Thoracic aorta (tissue), 2 donors: ENCODE measurements around the gene GGTLC2. TPM values are rescaled to one million over a fixed set of nuclear protein-coding genes. Genes with fewer than 3 reads are reported as not detected.
"Not testable (repeated sequence)": the region's sequence is repeated elsewhere in the genome, so short reads cannot be mapped to it uniquely, and the experiment has no call there.

Experiments
- ATAC-seq: fragments of 150-250 bp; one replicate; pipeline ENCODE4 v1.8.0; 2017; ENCODE audit warnings: low read depth; ENCODE audit not compliant: insufficient number of reproducible peaks, low FRiP score
- DNase-seq: peaks from one replicate; pipeline ENCODE4 v3.0.0-alpha.2; 2020; ENCODE audit warnings: low spot score
- H3K27ac ChIP-seq, 2 donors: fragments of 200-600 bp; sonication (generic); 1 replicate in 1 of 2; 2 replicates in 1 of 2; pipeline ENCODE4 v1.5.1; 2016; ENCODE audit warnings: mild to moderate bottlenecking in 2 of 2, moderate library complexity in 2 of 2
- H3K27me3 ChIP-seq: fragments of 200-600 bp; sonication (generic); replicated peaks from 2 replicates; pipeline ENCODE4 v1.6.0; 2016; ENCODE audit warnings: mild to moderate bottlenecking; ENCODE audit not compliant: insufficient read depth
- H3K36me3 ChIP-seq: fragments of 200-600 bp; sonication (generic); one replicate; pipeline ENCODE4 v1.5.1; 2016
- H3K4me1 ChIP-seq, 2 donors: fragments of 200-600 bp; sonication (generic); 1 replicate in 1 of 2; 2 replicates in 1 of 2; pipeline versions ENCODE4 v1.5.1 to v1.6.0; 2016; ENCODE audit warnings: low read depth in 2 of 2, mild to moderate bottlenecking in 1 of 2; ENCODE audit not compliant: control insufficient read depth in 1 of 2
- H3K4me3 ChIP-seq: fragments of 200-600 bp; sonication (generic); 2 replicates; pipeline ENCODE4 v1.5.1; 2016; ENCODE audit warnings: mild to moderate bottlenecking
- H3K9me3 ChIP-seq: fragments of 200-600 bp; sonication (generic); 2 replicates; pipeline ENCODE4 v1.5.1; 2016
- CTCF ChIP-seq: fragments of 200-600 bp; sonication (generic); IDR thresholded peaks from one replicate; pipeline ENCODE4 v1.5.1; 2019; ENCODE audit warnings: antibody characterized with exemption
- total RNA-seq, 2 donors: library from RNA; depleted of rRNA; stranded (reverse); fragments of >200 nt; gene quantifications; one replicate each; pipeline versions ENCODE4 v1.1.0 to v1.2.3, GENCODE V29; 2016

GGTLC2 gene
- total RNA-seq, 2 donors from 2014 or later: not detected

DNA sequence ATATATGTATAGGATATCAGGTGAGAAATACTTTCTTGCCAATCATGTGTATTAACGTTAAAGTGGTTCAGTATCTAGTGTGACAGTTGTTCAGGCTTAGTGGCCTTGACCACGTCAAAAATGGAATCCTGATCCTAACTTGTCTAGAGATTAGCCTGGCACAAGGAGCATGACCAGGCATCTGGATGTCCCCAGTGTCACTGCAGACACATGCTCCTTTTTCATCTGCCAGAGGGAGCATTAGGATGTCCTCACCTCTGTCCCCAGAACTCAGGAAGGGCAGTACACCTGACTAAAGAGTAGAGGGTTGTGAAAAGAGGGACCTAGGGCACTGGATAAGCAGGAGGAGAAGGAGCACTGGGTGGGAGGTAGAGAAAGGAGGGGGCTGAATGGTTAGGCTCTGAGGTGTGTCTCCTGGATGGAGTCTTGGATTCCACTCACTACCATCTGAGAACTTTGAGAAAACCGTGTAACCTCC is 40.9 kb upstream of the GGTLC2 start:
- Histone ChIP-seq H3K27me3 (no peaks in the 10 kb centered on the region), H3K9me3 (no peaks in the 10 kb centered on the region), H3K4me1 (no peaks in the 10 kb centered on the region), H3K36me3 (no peaks in the 10 kb centered on the region), H3K27ac (no peak overlapping the region), H3K4me3 (no peak overlapping the region)
- DNase-seq (no peak), ATAC-seq (no peak)
- TF ChIP-seq CTCF: no peak

- no peaks in the 10 kb centered on the region for H3K9me3 ChIP-seq
- no peak for DNase-seq
- TF ChIP-seq CTCF: no peak
- no peaks in the 10 kb centered on the region for H3K4me1 ChIP-seq
- ATAC-seq: no peak
- H3K27ac ChIP-seq: no peak overlapping the region
- no peak overlapping the region for H3K4me3 ChIP-seq
- H3K36me3 ChIP-seq: no peaks in the 10 kb centered on the region
- H3K27me3 ChIP-seq: no peaks in the 10 kb centered on the region
Observed at GRCh38 chr22:22604326-22605073, 39.9 kb upstream of the GGTLC2 start.

GRCh38 chr22:22605074-22605404 is 39.4 kb upstream of the GGTLC2 start:
- TF ChIP-seq CTCF: no peak
- DNase-seq: no peak
- no peaks in the 10 kb centered on the region for H3K27me3 ChIP-seq
- no peak overlapping the region for H3K27ac ChIP-seq
- no peaks in the 10 kb centered on the region for H3K4me1 ChIP-seq
- no peaks in the 10 kb centered on the region for H3K36me3 ChIP-seq
- H3K4me3 ChIP-seq: no peak overlapping the region
- no peaks in the 10 kb centered on the region for H3K9me3 ChIP-seq
- ATAC-seq: no peak

DNA sequence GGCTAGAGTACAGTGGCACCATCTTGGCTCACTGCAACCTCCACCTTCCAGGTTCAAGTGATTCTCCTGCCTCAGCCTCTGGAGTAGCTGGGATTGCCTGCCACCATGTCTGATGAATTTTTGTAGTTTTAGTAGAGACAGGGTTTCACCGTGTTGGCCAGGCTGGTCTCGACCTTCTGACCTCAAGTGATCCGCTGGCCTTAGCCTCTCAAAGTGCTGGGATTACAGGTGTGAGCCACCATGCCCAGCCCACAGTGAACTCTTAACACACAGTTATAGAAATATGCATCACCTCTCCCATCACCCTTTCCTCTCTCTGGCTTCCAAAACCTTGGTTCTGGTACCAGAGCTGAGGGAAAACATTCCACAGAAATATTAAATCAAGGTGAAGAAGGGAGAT is 36.4 kb upstream of the GGTLC2 start:
- not testable (repeated sequence) for H3K4me1 ChIP-seq, H3K4me3 ChIP-seq, H3K9me3 ChIP-seq, H3K27me3 ChIP-seq, ATAC-seq, H3K36me3 ChIP-seq, DNase-seq, H3K27ac ChIP-seq

DNA sequence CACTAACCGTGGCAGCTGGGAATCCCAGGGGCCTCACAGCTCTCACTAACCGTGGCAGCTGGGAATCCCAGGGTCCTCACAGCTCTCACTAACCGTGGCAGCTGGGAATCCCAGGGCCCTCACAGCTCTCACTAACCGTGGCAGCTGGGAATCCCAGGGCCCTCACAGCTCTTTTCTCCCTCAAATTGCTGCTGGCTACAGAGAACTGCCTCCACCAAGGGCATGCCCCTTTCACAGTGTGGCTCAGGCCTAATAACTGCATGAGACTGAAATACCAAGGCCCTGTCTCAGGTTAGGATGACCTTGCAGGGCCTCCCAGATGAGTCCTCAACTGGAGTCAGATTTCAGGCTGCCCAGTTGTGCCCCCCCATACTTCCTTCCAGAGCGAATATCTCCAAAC is 35.1 kb upstream of the GGTLC2 start:
- H3K4me3 ChIP-seq: no peak overlapping the region
- ATAC-seq (no peak), DNase-seq (no peak)
- no peaks in the 10 kb centered on the region for H3K36me3 ChIP-seq
- no peak overlapping the region for H3K27ac ChIP-seq
- TF ChIP-seq CTCF: no peak
- H3K9me3 ChIP-seq: no peaks in the 10 kb centered on the region
- no peaks in the 10 kb centered on the region for H3K27me3 ChIP-seq
- H3K4me1 ChIP-seq: no peaks in the 10 kb centered on the region

DNA sequence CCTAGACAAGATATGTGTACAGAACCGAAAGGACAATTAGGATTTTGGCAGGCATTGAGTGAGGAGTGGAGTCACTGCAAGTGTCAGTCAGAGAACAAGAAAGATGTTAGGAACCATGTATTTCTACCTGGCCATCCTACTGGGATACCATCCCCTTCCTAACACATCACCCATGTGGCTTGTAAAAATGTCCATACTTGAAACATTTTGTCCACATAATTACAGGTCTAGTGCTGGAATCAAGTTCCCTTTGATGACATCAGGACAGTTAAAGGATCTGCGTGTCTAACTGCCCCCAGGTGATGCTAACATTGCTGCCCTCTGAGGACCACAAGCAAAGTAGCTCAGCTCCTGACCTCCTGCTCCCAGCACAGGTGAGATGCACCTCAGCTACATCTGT is 31.9 kb upstream of the GGTLC2 start:
- Histone ChIP-seq H3K9me3 (no peaks in the 10 kb centered on the region), H3K4me1 (no peaks in the 10 kb centered on the region), H3K27ac (no peak overlapping the region), H3K36me3 (no peaks in the 10 kb centered on the region), H3K4me3 (no peak overlapping the region), H3K27me3 (no peaks in the 10 kb centered on the region)
- DNase-seq (no peak), ATAC-seq (no peak)
- TF ChIP-seq CTCF: no peak
